D721Med (cell line): ENCODE measurements around the gene COMMD10.

Source experiments
- DNase-seq: peaks from one replicate; pipeline ENCODE4 v3.0.0; 2011; ENCODE audit warnings: low spot score; ENCODE audit not compliant: insufficient read length
- FAIRE-seq: peaks from 2 replicates; lab custom pipeline; 2011; peaks lifted over from hg19 to GRCh38; lab: Jason Lieb, UNC
- CTCF ChIP-seq: IDR thresholded peaks from 2 replicates; pipeline ENCODE4 v1.5.1; 2012; ENCODE audit warnings: mild to moderate bottlenecking, control low read depth; ENCODE audit not compliant: insufficient read depth; ENCODE audit errors: missing control alignments

The COMMD10 gene

GRCh38 chr5:116234681-116235080 lies 149.9 kb downstream of the COMMD10 start:
- TF ChIP-seq CTCF: no peak
- FAIRE-seq: no peak
- no peak for DNase-seq

GRCh38 chr5:116237917-116238500 lies 153.2 kb downstream of the COMMD10 start:
- FAIRE-seq: no peak
- no peak for TF ChIP-seq CTCF

GRCh38 chr5:116242343-116242742 lies 157.5 kb downstream of the COMMD10 start:
- no peak for DNase-seq
- TF ChIP-seq CTCF: no peak
- no peak for FAIRE-seq

More at GRCh38 chr5:116237917-116238500, 153.2 kb downstream of the COMMD10 start:
- DNase-seq: no peak

GRCh38 chr5:116248432-116248831 lies 163.6 kb downstream of the COMMD10 start:
- no peak for DNase-seq
- no peak for FAIRE-seq

GRCh38 chr5:116249648-116250047 lies 164.8 kb downstream of the COMMD10 start:
- DNase-seq (no peak), FAIRE-seq (no peak)
- TF ChIP-seq CTCF: no peak

More at GRCh38 chr5:116248432-116248831, 163.6 kb downstream of the COMMD10 start:
- TF ChIP-seq CTCF: no peak

GRCh38 chr5:116256717-116257116 lies 171.9 kb downstream of the COMMD10 start:
- no peak for DNase-seq
- no peak for TF ChIP-seq CTCF
- no peak for FAIRE-seq

- no peak for TF ChIP-seq CTCF
- FAIRE-seq (peak; percentile 51), DNase-seq (no peak)
These were observed 180.6 kb downstream of the COMMD10 start for GRCh38 chr5:116265471-116265870.
